Skeletal muscle tissue (tissue), 4 donors: Measurements from ENCODE around the gene DDR2. TPM values are rescaled to one million over a fixed set of nuclear protein-coding genes. Genes with fewer than 3 reads are reported as not detected.

Experiments used
- H3K27ac ChIP-seq: one replicate; pipeline ENCODE4 v1.7.0; 2013; ENCODE audit warnings: mild to moderate bottlenecking, low read depth, low read length, inconsistent platforms
- H3K27me3 ChIP-seq, 3 donors: one replicate each; pipeline ENCODE4 v1.7.0; 2013; ENCODE audit warnings: low read length in 3 of 3; ENCODE audit not compliant: control insufficient read depth in 3 of 3, insufficient read depth in 3 of 3
- H3K36me3 ChIP-seq, 3 donors: one replicate each; pipeline ENCODE4 v1.7.0; 2013; ENCODE audit warnings: low read length in 3 of 3; ENCODE audit not compliant: control insufficient read depth in 3 of 3, insufficient read depth in 3 of 3
- H3K4me1 ChIP-seq, 3 donors: one replicate each; pipeline ENCODE4 v1.7.0; 2013; ENCODE audit warnings: low read length in 3 of 3, mild to moderate bottlenecking in 3 of 3; ENCODE audit not compliant: control insufficient read depth in 3 of 3, insufficient read depth in 3 of 3
- H3K4me3 ChIP-seq, 3 donors: one replicate each; pipeline ENCODE4 v1.7.0; 2013; ENCODE audit warnings: low read length in 3 of 3
- H3K9ac ChIP-seq, 3 donors: one replicate each; pipeline ENCODE4 v1.7.0; 2013; ENCODE audit warnings: low read length in 3 of 3, mild to moderate bottlenecking in 3 of 3, moderate library complexity in 2 of 3, low read depth in 1 of 3
- H3K9me3 ChIP-seq, 3 donors: one replicate each; pipeline ENCODE4 v1.7.0; 2013; ENCODE audit warnings: low read length in 3 of 3; ENCODE audit not compliant: control insufficient read depth in 3 of 3
- total RNA-seq: library from RNA; depleted of rRNA; stranded (reverse); fragments of >200 nt; gene quantifications from one replicate; pipeline ENCODE4 v1.2.3, GENCODE V29; 2014
- donor health status: Osteomylitis.

Gene DDR2
- total RNA-seq, 1 donor from 2014 or later, result 40.2 TPM

GRCh38 chr1:162605225-162605927, 26.9 kb upstream of the DDR2 start:
- Histone ChIP-seq H3K36me3 (peaks cover 3 to 11% (median 3%) of the 10 kb centered on the region in 3 donors), H3K4me3 (no peak overlapping the region), H3K27ac (no peak overlapping the region), H3K27me3 (no peaks in the 10 kb centered on the region), H3K4me1 (no peaks in the 10 kb centered on the region), H3K9ac (no peak overlapping the region), H3K9me3 (no peaks in the 10 kb centered on the region)

DNA sequence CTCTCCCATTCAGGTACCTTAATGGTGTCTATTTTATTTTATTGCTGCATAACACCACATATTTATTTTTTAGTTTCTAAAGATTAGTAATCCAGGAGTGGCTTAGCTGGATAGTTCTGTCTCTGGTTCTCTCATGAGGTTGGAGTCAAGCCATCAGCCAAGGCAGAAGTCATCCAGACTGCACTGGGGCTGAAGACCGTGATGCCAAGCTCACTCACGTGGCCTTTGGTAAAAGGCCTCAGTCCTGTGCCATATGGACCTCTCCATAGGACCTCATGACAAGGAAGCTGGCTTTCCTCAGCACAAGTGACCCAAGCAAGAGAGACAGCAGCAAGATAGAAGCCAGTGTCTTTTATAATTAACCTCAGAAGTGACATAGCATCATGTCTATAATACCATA, 23.0 kb upstream of the DDR2 start:
- Histone ChIP-seq H3K4me3 (no peak overlapping the region), H3K9me3 (no peaks in the 10 kb centered on the region), H3K36me3 (no peaks in the 10 kb centered on the region), H3K27ac (no peak overlapping the region), H3K9ac (no peak overlapping the region), H3K27me3 (no peaks in the 10 kb centered on the region), H3K4me1 (peaks cover 6 to 14% (median 8%) of the 10 kb centered on the region in 3 donors)

DNA sequence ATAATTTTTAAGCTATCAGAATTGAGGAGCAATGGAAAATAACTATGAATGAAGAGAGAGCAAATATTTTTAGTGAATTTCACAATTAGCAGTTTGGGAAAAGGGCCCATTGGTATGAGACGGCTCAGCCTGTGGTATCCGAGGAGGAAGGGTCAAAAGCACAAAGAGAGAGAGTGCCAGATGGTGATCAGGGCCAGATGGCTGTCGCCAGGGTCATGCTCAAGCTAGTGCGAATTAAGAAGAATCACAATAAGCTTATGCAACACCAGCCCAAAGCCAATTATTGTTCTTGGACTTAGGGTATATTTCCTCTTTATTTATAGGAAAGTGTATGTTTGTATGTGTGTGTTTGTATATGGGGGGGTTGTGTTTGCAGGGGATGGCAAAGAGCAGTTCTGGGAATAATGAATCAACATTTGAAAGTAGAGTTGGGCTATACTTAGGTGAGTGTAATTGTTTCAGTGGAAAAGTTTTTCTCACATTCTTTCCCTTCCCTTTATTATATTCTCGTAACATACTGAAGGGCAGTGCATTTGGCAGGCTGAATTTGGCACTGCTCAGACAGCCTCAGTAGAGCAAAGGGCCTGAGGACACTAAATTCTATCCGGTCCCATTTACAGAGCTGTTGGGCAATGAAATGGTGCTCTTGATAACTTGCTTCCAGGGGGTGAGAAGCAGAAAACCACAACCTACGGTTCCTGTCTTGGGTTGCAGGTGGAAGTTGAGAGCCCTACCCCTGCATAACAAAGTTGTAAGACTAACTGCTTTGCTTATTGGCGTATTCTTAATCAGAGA, 19.5 kb upstream of the DDR2 start:
- H3K27me3 ChIP-seq, result no peaks in the 10 kb centered on the region
- H3K36me3 ChIP-seq, result no peaks in the 10 kb centered on the region
- H3K4me3 ChIP-seq, result no peak overlapping the region
- peaks cover 6 to 14% (median 8%) of the 10 kb centered on the region in 3 donors for H3K4me1 ChIP-seq
- H3K9ac ChIP-seq, result no peak overlapping the region
- peak overlapping the region; percentile 0 for H3K27ac ChIP-seq
- peaks cover 0 to 7% (median 4%) of the 10 kb centered on the region in 3 donors for H3K9me3 ChIP-seq

DNA sequence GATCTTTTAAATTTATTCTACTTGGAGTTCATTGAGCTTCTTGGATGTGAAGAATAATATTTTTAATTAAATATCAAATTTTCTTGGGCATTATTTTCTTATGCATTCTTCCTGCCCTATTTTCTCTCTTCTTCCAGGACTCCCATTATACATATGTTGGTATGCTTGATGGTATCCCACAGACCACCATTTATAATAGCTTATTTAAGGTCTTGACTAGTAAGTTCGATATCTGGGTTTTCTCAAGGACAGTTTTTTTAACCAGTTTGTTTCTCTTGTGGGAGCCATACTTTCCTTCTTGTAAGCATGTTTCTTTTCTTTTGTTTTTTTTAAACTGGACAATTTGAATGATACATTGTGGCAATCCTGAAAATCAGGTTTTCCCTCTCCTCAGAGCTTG, 15.4 kb upstream of the DDR2 start:
- Histone ChIP-seq H3K4me1 (peaks cover 6 to 14% (median 8%) of the 10 kb centered on the region in 3 donors), H3K4me3 (peak overlapping the region in 1 of 3 donors; percentile 17), H3K27ac (no peak overlapping the region), H3K9ac (no peak overlapping the region), H3K36me3 (no peaks in the 10 kb centered on the region), H3K9me3 (peaks cover 0 to 7% (median 4%) of the 10 kb centered on the region in 3 donors), H3K27me3 (no peaks in the 10 kb centered on the region)

GRCh38 chr1:162617513-162617912, 14.8 kb upstream of the DDR2 start:
- H3K27ac ChIP-seq, result no peak overlapping the region

GRCh38 chr1:162619076-162619475, 13.2 kb upstream of the DDR2 start:
- Histone ChIP-seq H3K36me3 (no peaks in the 10 kb centered on the region), H3K27me3 (no peaks in the 10 kb centered on the region), H3K4me1 (no peaks in the 10 kb centered on the region), H3K27ac (no peak overlapping the region), H3K4me3 (no peak overlapping the region), H3K9me3 (peaks cover 0 to 7% (median 4%) of the 10 kb centered on the region in 3 donors), H3K9ac (no peak overlapping the region)

More at GRCh38 chr1:162617513-162617912, 14.8 kb upstream of the DDR2 start:
- H3K9me3 ChIP-seq, result peaks cover 0 to 7% (median 4%) of the 10 kb centered on the region in 3 donors
- no peaks in the 10 kb centered on the region for H3K36me3 ChIP-seq
- H3K9ac ChIP-seq, result no peak overlapping the region
- H3K27me3 ChIP-seq, result no peaks in the 10 kb centered on the region
- peaks cover 6 to 14% (median 8%) of the 10 kb centered on the region in 3 donors for H3K4me1 ChIP-seq
- H3K4me3 ChIP-seq, result no peak overlapping the region

DNA sequence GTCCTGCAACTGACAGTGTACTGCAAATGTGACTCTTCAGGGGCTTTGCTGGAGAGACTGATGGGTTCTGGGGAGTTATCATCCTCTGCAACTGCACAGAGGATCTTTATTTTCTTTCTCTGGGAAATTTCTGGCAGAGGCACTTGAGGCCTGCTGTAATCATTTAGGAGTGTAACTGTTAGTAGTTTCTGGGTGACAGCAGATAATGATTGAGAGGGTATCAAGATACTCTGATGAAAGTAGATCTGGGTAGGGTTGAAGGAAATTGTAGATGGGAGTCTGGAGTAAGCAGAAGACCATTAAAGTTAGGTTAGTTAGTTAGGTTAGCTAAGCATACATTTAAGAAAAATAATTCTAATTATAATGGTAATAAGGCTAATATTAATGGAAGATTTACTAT, 11.0 kb upstream of the DDR2 start:
- no peaks in the 10 kb centered on the region for H3K4me1 ChIP-seq
- no peaks in the 10 kb centered on the region for H3K36me3 ChIP-seq
- no peak overlapping the region for H3K9ac ChIP-seq
- no peak overlapping the region for H3K27ac ChIP-seq
- H3K9me3 ChIP-seq, result peaks cover 0 to 7% (median 4%) of the 10 kb centered on the region in 3 donors
- no peaks in the 10 kb centered on the region for H3K27me3 ChIP-seq
- H3K4me3 ChIP-seq, result no peak overlapping the region

- Histone ChIP-seq H3K36me3 (no peaks in the 10 kb centered on the region), H3K27ac (no peak overlapping the region), H3K27me3 (no peaks in the 10 kb centered on the region), H3K4me1 (peaks cover 0 to 2% (median 0%) of the 10 kb centered on the region in 3 donors), H3K9me3 (no peaks in the 10 kb centered on the region), H3K9ac (no peak overlapping the region), H3K4me3 (no peak overlapping the region)
These were observed 6.6 kb upstream of the DDR2 start for GRCh38 chr1:162625679-162626078.

GRCh38 chr1:162626094-162626493, 6.2 kb upstream of the DDR2 start:
- no peaks in the 10 kb centered on the region for H3K9me3 ChIP-seq
- no peaks in the 10 kb centered on the region for H3K27me3 ChIP-seq
- H3K36me3 ChIP-seq, result no peaks in the 10 kb centered on the region
- peak overlapping the region; percentile 2 for H3K27ac ChIP-seq
- H3K9ac ChIP-seq, result no peak overlapping the region
- peaks cover 0 to 3% (median 3%) of the 10 kb centered on the region in 3 donors for H3K4me1 ChIP-seq
- H3K4me3 ChIP-seq, result peak overlapping the region in 1 of 3 donors; percentile 5

DNA sequence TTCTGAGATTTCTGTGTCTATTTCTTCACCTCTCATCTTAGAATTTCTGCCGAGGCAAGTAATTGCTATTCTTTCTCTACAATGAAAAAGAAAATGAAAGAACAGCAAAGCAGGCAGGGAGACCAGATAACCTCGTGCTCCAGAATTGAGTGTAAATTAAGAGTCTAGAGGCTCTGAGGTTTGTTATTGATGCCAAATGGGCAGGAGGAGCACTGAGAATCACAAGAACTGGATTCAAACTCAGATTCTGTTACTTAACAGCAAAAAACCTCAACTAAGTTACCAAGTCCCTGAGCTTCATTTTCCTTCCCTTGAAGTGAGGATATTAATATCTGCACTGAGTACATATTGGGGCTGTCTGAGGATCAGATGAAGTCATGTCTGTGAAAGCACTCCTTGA, 5.5 kb upstream of the DDR2 start:
- Histone ChIP-seq H3K27me3 (no peaks in the 10 kb centered on the region), H3K36me3 (no peaks in the 10 kb centered on the region), H3K4me1 (peaks cover 0 to 6% (median 4%) of the 10 kb centered on the region in 3 donors), H3K9ac (peak overlapping the region; percentile 7 to 55 (median 17)), H3K27ac (peak overlapping the region; percentile 2), H3K9me3 (no peaks in the 10 kb centered on the region), H3K4me3 (peak overlapping the region in 2 of 3 donors; percentile 23 to 48)
